DOHH2 (cell line): Measurements from ENCODE around the gene CEMIP2.

Experiments
- H3F3A ChIP-seq: fragments of 200-600 bp; sonication (generic), shearing (Covaris generic); 2 replicates; pipeline ENCODE4 v1.6.0; 2016; ENCODE audit warnings: antibody characterized with exemption, mild to moderate bottlenecking; ENCODE audit not compliant: control insufficient read depth, insufficient read depth
- H3K27ac ChIP-seq: fragments of 200-600 bp; sonication (generic); 2 replicates; pipeline ENCODE4 v1.5.1; 2014; ENCODE audit warnings: low read depth, mild to moderate bottlenecking, low read length, moderate library complexity
- H3K27me3 ChIP-seq: fragments of 200-600 bp; sonication (generic); 2 replicates; pipeline ENCODE4 v1.6.1; 2014; ENCODE audit warnings: mild to moderate bottlenecking, low read length, mixed read lengths; ENCODE audit not compliant: control insufficient read depth
- H3K36me3 ChIP-seq: fragments of 200-600 bp; sonication (generic); 2 replicates; pipeline ENCODE4 v1.6.1; 2014; ENCODE audit warnings: mild to moderate bottlenecking, low read length, moderate library complexity, mixed read lengths; ENCODE audit not compliant: control insufficient read depth
- H3K4me1 ChIP-seq: fragments of 200-600 bp; sonication (generic); 2 replicates; pipeline ENCODE4 v1.6.1; 2014; ENCODE audit warnings: mild to moderate bottlenecking, low read length, mixed read lengths; ENCODE audit not compliant: control insufficient read depth
- H3K4me2 ChIP-seq: fragments of 200-600 bp; sonication (generic); 2 replicates; pipeline ENCODE4 v1.6.0; 2014; ENCODE audit warnings: mild to moderate bottlenecking, low read length, moderate library complexity
- H3K4me3 ChIP-seq: fragments of 200-600 bp; sonication (generic); 2 replicates; pipeline ENCODE4 v1.5.1; 2014; ENCODE audit warnings: mild to moderate bottlenecking, low read length, mixed read lengths
- H3K79me2 ChIP-seq: fragments of 200-600 bp; sonication (generic); 2 replicates; pipeline ENCODE4 v1.6.1; 2014; ENCODE audit warnings: mild to moderate bottlenecking, low read length, mixed read lengths; ENCODE audit not compliant: control insufficient read depth
- H3K9me2 ChIP-seq: fragments of 200-600 bp; sonication (generic); replicated peaks from 2 replicates; pipeline ENCODE4 v1.6.1; 2014; ENCODE audit warnings: mild to moderate bottlenecking, low read length, mixed read lengths; ENCODE audit not compliant: control insufficient read depth
- H3K9me3 ChIP-seq: fragments of 200-600 bp; sonication (generic); 2 replicates; pipeline ENCODE4 v1.6.1; 2014; ENCODE audit warnings: antibody characterized with exemption, low read length, mixed read lengths; ENCODE audit not compliant: control insufficient read depth, insufficient read depth
- H4K20me1 ChIP-seq: fragments of 200-600 bp; sonication (generic); 2 replicates; pipeline ENCODE4 v1.6.0; 2014; ENCODE audit warnings: low read depth, mild to moderate bottlenecking, antibody characterized with exemption, low read length, moderate library complexity; ENCODE audit not compliant: control insufficient read depth, insufficient read depth
- EZH2phosphoT487 ChIP-seq: fragments of 200-600 bp; sonication (generic); IDR thresholded peaks from 2 replicates; pipeline ENCODE4 v1.6.1; 2017; ENCODE audit warnings: borderline replicate concordance, mild to moderate bottlenecking, antibody characterized with exemption, low read length, moderate library complexity, mixed read lengths
- TF ChIP-seq, protein P1 (sequence below): fragments of 200-600 bp; sonication (generic); IDR thresholded peaks from one replicate; pipeline ENCODE4 v1.5.1; 2014; ENCODE audit warnings: antibody characterized with exemption, mild to moderate bottlenecking, low read depth, low read length; ENCODE audit not compliant: poor library complexity, severe bottlenecking

The CEMIP2 gene

DNA sequence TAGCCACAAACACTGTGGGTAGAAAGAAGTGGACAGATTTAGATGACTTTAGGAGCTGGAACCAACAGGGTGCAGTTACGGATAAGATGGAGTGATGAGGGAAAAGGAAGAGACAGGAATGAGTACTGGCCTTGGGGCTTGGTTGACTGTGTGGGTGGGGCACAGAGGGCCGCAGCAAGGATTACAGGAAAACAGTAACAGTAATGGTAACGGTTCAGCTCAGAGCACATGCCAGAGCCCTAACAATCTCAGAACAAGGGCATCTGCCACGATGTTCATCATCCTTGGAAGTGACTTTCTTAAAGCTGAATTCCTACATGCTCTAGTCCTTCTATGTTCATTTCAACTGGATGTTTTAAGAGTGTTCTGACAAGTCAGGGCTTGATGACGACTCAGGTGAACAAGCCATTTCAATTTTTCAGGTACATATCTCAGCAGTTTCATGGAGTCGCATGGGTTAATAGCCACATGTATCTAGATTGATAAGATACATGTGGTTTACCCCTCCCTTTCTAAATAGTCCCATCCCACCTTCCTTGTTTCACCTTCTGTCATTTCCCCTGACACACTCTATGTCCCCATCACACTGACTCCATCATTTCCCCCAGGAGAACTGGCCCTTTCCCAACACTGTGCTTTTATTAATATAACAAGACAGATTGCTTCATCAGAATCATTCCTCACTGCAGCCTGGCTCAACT, 65.0 kb downstream of the CEMIP2 start:
- Histone ChIP-seq H3F3A (no peaks in the 10 kb centered on the region), H3K27ac (no peak overlapping the region), H3K36me3 (no peaks in the 10 kb centered on the region), H4K20me1 (no peaks in the 10 kb centered on the region), H3K4me2 (no peak overlapping the region), H3K27me3 (no peaks in the 10 kb centered on the region), H3K9me2 (no peaks in the 10 kb centered on the region), H3K79me2 (no peaks in the 10 kb centered on the region), H3K9me3 (no peaks in the 10 kb centered on the region), H3K4me1 (no peaks in the 10 kb centered on the region), H3K4me3 (no peak overlapping the region)
- TF ChIP-seq, protein P1, sequence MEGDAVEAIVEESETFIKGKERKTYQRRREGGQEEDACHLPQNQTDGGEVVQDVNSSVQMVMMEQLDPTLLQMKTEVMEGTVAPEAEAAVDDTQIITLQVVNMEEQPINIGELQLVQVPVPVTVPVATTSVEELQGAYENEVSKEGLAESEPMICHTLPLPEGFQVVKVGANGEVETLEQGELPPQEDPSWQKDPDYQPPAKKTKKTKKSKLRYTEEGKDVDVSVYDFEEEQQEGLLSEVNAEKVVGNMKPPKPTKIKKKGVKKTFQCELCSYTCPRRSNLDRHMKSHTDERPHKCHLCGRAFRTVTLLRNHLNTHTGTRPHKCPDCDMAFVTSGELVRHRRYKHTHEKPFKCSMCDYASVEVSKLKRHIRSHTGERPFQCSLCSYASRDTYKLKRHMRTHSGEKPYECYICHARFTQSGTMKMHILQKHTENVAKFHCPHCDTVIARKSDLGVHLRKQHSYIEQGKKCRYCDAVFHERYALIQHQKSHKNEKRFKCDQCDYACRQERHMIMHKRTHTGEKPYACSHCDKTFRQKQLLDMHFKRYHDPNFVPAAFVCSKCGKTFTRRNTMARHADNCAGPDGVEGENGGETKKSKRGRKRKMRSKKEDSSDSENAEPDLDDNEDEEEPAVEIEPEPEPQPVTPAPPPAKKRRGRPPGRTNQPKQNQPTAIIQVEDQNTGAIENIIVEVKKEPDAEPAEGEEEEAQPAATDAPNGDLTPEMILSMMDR: no peak
- TF ChIP-seq EZH2phosphoT487: no peak

DNA sequence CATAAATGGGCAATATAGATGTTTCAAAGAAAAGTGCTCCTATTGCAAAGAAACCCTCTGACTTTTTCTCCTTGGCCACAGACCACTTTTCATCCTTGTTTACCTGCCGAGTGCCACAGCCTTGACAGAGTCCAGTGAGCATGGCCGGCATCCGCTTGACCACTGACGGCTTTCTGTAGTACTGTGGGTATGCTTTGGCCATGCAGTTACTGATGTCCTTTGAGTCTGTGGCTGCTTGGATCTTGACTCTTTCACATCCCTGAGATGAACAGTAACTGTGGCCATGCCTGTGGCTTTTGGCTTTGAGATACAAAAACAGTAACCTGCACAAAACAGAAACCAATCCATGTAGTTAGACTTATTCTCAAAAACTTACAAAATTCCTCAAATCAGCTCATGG, 70.4 kb downstream of the CEMIP2 start:
- Histone ChIP-seq H3K9me2 (no peaks in the 10 kb centered on the region), H3K4me3 (no peak overlapping the region), H3K4me2 (no peak overlapping the region), H3K36me3 (no peaks in the 10 kb centered on the region), H3K27ac (no peak overlapping the region), H4K20me1 (no peaks in the 10 kb centered on the region), H3K4me1 (no peaks in the 10 kb centered on the region), H3K27me3 (no peaks in the 10 kb centered on the region), H3K79me2 (no peaks in the 10 kb centered on the region), H3F3A (no peaks in the 10 kb centered on the region), H3K9me3 (no peaks in the 10 kb centered on the region)
- TF ChIP-seq, protein P1: no peak
- TF ChIP-seq EZH2phosphoT487: no peak

DNA sequence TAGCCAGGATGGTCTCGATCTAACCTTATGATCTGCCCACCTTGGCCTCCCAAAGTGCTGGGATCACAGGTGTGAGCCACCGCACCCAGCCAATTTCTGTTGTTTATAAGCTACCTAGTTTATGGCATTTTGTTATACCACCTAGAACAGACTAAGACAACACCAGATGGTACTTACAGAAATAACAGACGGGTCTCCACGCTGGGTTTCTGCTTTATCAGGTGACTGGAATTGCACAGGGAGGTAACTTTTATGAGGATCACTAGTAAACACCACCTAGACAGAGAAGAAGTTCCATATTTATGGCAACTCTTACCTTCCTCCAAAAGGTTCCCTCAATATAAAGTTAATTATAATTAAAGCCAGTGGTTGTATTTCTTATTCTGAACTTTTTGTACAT, 74.0 kb downstream of the CEMIP2 start:
- no peaks in the 10 kb centered on the region for H3F3A ChIP-seq
- H3K9me3 ChIP-seq: no peaks in the 10 kb centered on the region
- no peaks in the 10 kb centered on the region for H3K79me2 ChIP-seq
- H3K9me2 ChIP-seq: no peaks in the 10 kb centered on the region
- no peaks in the 10 kb centered on the region for H3K36me3 ChIP-seq
- no peak for TF ChIP-seq EZH2phosphoT487
- TF ChIP-seq, protein P1: no peak
- no peaks in the 10 kb centered on the region for H3K4me1 ChIP-seq
- H3K27me3 ChIP-seq: no peaks in the 10 kb centered on the region
- H3K27ac ChIP-seq: no peak overlapping the region
- no peaks in the 10 kb centered on the region for H4K20me1 ChIP-seq
- no peak overlapping the region for H3K4me2 ChIP-seq
- H3K4me3 ChIP-seq: no peak overlapping the region
